Caki2 (cell line): ENCODE measurements around the gene ANGPTL4. TPM values are rescaled to one million over a fixed set of nuclear protein-coding genes. Genes with fewer than 3 reads are reported as not detected.
"Not testable (repeated sequence)": the region's sequence is repeated elsewhere in the genome, so short reads cannot be mapped to it uniquely, and the experiment has no call there.

ENCODE experiments used
- DNase-seq: peaks from one replicate; pipeline ENCODE4 v3.0.0-alpha.2; 2015; ENCODE audit warnings: low read depth
- in situ Hi-C: cut with HindIII; loops from 2 replicates; pipeline ENCODE4 v1.10.0; 2016; ENCODE audit warnings: low sequenced_read_pairs, low pct_unique_long_range_greater_than_20kb, mixed read lengths
- total RNA-seq: library from RNA; depleted of rRNA; stranded (reverse); fragments of >200 nt; shearing (Covaris generic); gene quantifications from 2 replicates; pipeline ENCODE4 v1.2.3, GENCODE V29; 2014; ENCODE audit warnings: low replicate concordance

Gene ANGPTL4
- total RNA-seq, 1 experiment from 2014 or later: 27.5 TPM

GRCh38 chr19:8384569-8384968, 20.6 kb downstream of the ANGPTL4 start:
- DNase-seq, in situ Hi-C loops: not testable (repeated sequence)

GRCh38 chr19:8385103-8385502, 21.1 kb downstream of the ANGPTL4 start:
- DNase-seq, in situ Hi-C loops: not testable (repeated sequence)

DNA sequence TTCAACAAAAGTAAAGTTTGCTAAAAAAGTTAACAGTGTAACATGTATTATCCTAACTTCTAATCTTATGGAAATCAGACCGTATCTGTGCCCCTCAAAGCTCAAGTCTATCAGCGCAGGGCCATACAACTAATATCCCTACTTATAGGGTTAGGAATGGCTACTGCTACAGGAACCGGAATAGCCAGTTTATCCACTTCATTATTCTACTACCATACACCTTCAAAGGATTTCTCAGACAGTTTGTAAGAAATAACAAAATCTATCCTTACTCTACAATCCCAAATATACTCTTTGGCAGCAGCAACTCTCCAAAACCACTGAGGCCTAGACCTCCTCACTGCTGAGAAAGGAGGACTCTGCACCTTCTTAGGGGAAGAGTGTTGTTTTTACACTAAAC, 21.6 kb downstream of the ANGPTL4 start:
- in situ Hi-C loops: not testable (repeated sequence)

GRCh38 chr19:8386419-8386818, 22.5 kb downstream of the ANGPTL4 start:
- DNase-seq, in situ Hi-C loops: not testable (repeated sequence)

More for the DNA sequence above, 21.6 kb downstream of the ANGPTL4 start:
- not testable (repeated sequence) for DNase-seq

- no peak for DNase-seq
- in situ Hi-C loops: no loop called here
Measured at GRCh38 chr19:8386990-8387389, 23.0 kb downstream of the ANGPTL4 start.

- DNase-seq: peak; percentile 63
- in situ Hi-C loops: no loop called here
Measured at GRCh38 chr19:8387688-8388611, 24.0 kb downstream of the ANGPTL4 start.

DNA sequence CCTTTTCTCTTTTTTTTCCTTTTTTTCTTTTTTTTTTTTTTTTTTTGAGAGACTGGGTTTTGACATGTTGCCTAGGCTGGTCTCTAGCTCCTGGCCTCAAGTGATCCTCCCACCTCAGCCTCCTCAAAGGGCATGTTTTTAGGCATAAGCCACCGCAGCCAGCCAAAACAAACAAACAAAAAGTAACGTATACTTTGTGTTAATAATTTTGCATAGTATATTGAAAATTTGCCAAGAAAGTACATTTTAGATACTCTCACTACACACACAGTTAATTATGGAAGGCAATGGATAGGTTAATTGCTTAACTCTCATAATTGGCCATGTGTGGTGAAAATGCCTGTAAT, 24.6 kb downstream of the ANGPTL4 start:
- in situ Hi-C loops: no loop called here
- DNase-seq: no peak

- in situ Hi-C loops: no loop called here
- DNase-seq: peak; percentile 99
Measured at GRCh38 chr19:8389891-8390616, 26.1 kb downstream of the ANGPTL4 start, which contains the start of gene RAB11B. Gene RAB11B (plus strand): TSS chr19:8390360. CDS start chr19:8390417, 57 bp downstream.

GRCh38 chr19:8390617-8390981, 26.6 kb downstream of the ANGPTL4 start:
- peak; percentile 51 for DNase-seq
- in situ Hi-C loops: no loop called here

GRCh38 chr19:8391198-8392016, 27.5 kb downstream of the ANGPTL4 start:
- no peak for DNase-seq
- in situ Hi-C loops: no loop called here

DNA sequence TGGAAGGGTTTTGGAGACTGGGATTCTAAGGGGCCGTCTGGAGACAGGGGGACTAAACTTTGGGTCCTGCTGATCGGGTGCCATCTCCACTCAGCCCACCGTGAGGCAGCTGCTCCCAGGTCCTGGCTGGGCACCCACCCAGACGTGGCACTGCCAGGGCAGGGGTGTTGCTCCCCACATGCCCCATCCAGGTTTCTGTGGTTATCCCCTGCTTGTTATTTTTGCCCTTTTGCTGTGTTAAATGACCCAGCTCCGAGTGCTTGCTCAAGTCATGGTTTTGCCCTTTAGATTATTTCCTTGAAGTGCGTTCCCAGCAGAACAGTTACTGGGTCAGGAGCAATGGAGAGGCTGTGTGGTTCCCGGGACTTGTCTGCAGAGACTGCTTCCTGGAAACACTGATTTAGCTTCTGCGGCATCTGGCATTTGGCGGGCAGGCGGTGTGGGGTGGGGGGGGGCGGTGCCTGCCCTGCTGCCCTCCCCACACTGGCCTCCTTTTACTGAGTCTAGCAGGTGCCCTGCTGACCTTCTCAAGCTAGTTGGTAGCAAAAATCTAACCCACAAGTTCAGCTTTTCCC, 28.1 kb downstream of the ANGPTL4 start:
- DNase-seq: no peak
- in situ Hi-C loops: no loop called here

GRCh38 chr19:8393192-8393870, 29.4 kb downstream of the ANGPTL4 start:
- in situ Hi-C loops: no loop called here
- DNase-seq: no peak

DNA sequence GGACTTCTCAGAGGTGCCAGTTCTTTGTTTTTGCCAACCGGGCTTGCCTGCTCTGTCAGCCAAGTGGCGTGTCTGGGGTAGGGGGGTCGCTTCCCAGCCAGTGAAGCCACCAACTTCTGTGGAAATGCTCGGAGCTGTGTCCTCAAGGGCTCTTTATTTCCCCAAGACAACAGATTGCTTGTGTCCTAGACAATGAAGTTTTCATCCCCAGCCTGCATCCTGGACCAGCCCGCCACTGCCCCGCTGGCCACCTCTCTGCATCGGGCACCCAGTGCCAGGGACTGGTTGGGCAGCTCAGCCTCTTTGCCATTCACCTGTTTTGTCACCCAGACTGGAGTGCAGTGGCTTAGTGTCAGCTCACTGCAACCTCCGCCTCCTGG, 29.9 kb downstream of the ANGPTL4 start:
- in situ Hi-C loops: no loop called here
- no peak for DNase-seq

GRCh38 chr19:8395621-8396082, 31.7 kb downstream of the ANGPTL4 start:
- DNase-seq: no peak
- in situ Hi-C loops: no loop called here

DNA sequence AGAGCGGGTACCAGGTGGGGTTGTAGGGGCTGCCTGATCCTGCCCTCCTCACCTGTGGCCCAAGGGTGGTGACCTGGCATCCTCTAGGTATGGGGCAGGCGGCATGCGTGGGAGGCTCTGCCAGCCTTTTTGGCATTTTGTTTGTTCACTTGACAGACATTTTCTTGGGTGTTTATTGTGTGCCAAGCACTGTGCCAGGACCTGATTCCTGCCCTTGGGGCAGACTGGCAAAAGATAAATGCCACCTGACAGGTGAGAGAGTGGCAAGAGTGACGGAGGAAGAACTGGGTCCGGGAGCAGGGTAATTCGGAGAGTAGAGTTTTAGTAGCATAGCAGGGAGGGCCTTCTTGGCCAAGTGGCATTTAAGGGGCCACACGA, 32.2 kb downstream of the ANGPTL4 start:
- DNase-seq: no peak
- in situ Hi-C loops: no loop called here

- in situ Hi-C loops: no loop called here
Measured at GRCh38 chr19:8396563-8397203, 32.7 kb downstream of the ANGPTL4 start.

GRCh38 chr19:8397271-8397670, 33.3 kb downstream of the ANGPTL4 start:
- DNase-seq: no peak
- in situ Hi-C loops: no loop called here

More at GRCh38 chr19:8396563-8397203, 32.7 kb downstream of the ANGPTL4 start:
- no peak for DNase-seq
